COLO829 (cell line): ENCODE data around the gene GDAP2.
A peak's percentile ranks its signal among the peaks of the same experiment; 100 is the strongest.
"Not testable (repeated sequence)": the region's sequence is repeated elsewhere in the genome, so short reads cannot be mapped to it uniquely, and the experiment has no call there.

ENCODE experiments used
- DNase-seq: peaks from one replicate; pipeline ENCODE4 v3.0.0; 2012; ENCODE audit warnings: low spot score

GDAP2 gene

GRCh38 chr1:117929343-117930172 is at the start of gene GDAP2, which contains the start of gene WDR3:
GDAP2 (minus strand) TSS chr1:117929621; CDS start chr1:117920357, 9,264 bp downstream.
WDR3 (plus strand) TSS chr1:117929739; CDS start chr1:117933320, 3,581 bp downstream.
- peak; percentile 81 for DNase-seq

GRCh38 chr1:117976381-117976780 is 47.0 kb upstream of the GDAP2 start:
- no peak for DNase-seq

- no peak for DNase-seq
These were observed 42.4 kb upstream of the GDAP2 start for GRCh38 chr1:117971777-117972176.

GRCh38 chr1:117970252-117970651 is 40.8 kb upstream of the GDAP2 start:
- no peak for DNase-seq

GRCh38 chr1:117967881-117968280 is 38.5 kb upstream of the GDAP2 start:
- no peak for DNase-seq

- peak; percentile 24 for DNase-seq
These were observed 38.1 kb upstream of the GDAP2 start for GRCh38 chr1:117967477-117967876.

GRCh38 chr1:117964290-117965038 is 35.0 kb upstream of the GDAP2 start:
- no peak for DNase-seq

GRCh38 chr1:117959364-117959763 is 29.9 kb upstream of the GDAP2 start:
- DNase-seq = no peak

- peak; percentile 48 for DNase-seq
These were observed 23.0 kb upstream of the GDAP2 start for GRCh38 chr1:117952386-117952785.

- DNase-seq = no peak
These were observed 12.9 kb upstream of the GDAP2 start for GRCh38 chr1:117942293-117942692.

GRCh38 chr1:117933769-117934168 is 4.3 kb upstream of the GDAP2 start:
- DNase-seq = no peak

- no peak for DNase-seq
These were observed 3.2 kb upstream of the GDAP2 start for GRCh38 chr1:117932576-117932975.

GRCh38 chr1:117930484-117930883 is 1.1 kb upstream of the GDAP2 start:
- no peak for DNase-seq

- no peak for DNase-seq
These were observed 689 bp upstream of the GDAP2 start for GRCh38 chr1:117930173-117930447.

GRCh38 chr1:117928881-117929342 is 509 bp downstream of the GDAP2 start:
- peak; percentile 26 for DNase-seq

GRCh38 chr1:117925981-117926380 is 3.4 kb downstream of the GDAP2 start:
- no peak for DNase-seq

GRCh38 chr1:117922717-117923116 is 6.7 kb downstream of the GDAP2 start:
- not testable (repeated sequence) for DNase-seq

GRCh38 chr1:117921991-117922390 is 7.4 kb downstream of the GDAP2 start:
- no peak for DNase-seq

- no peak for DNase-seq
These were observed 10.0 kb downstream of the GDAP2 start for GRCh38 chr1:117919376-117919775.

GRCh38 chr1:117911051-117911450 is 18.4 kb downstream of the GDAP2 start:
- no peak for DNase-seq

- DNase-seq = no peak
These were observed 24.4 kb downstream of the GDAP2 start for GRCh38 chr1:117905019-117905418.

GRCh38 chr1:117904485-117904884 is 24.9 kb downstream of the GDAP2 start:
- DNase-seq = no peak

GRCh38 chr1:117902944-117903343 is 26.5 kb downstream of the GDAP2 start:
- no peak for DNase-seq
